DOHH2 (cell line): ENCODE data around the gene FASN.

ENCODE experiments used
- H3F3A ChIP-seq: fragments of 200-600 bp; sonication (generic), shearing (Covaris generic); 2 replicates; pipeline ENCODE4 v1.6.0; 2016; ENCODE audit warnings: antibody characterized with exemption, mild to moderate bottlenecking; ENCODE audit not compliant: control insufficient read depth, insufficient read depth
- H3K27ac ChIP-seq: fragments of 200-600 bp; sonication (generic); 2 replicates; pipeline ENCODE4 v1.5.1; 2014; ENCODE audit warnings: low read depth, mild to moderate bottlenecking, low read length, moderate library complexity
- H3K27me3 ChIP-seq: fragments of 200-600 bp; sonication (generic); 2 replicates; pipeline ENCODE4 v1.6.1; 2014; ENCODE audit warnings: mild to moderate bottlenecking, low read length, mixed read lengths; ENCODE audit not compliant: control insufficient read depth
- H3K36me3 ChIP-seq: fragments of 200-600 bp; sonication (generic); 2 replicates; pipeline ENCODE4 v1.6.1; 2014; ENCODE audit warnings: mild to moderate bottlenecking, low read length, moderate library complexity, mixed read lengths; ENCODE audit not compliant: control insufficient read depth
- H3K4me1 ChIP-seq: fragments of 200-600 bp; sonication (generic); 2 replicates; pipeline ENCODE4 v1.6.1; 2014; ENCODE audit warnings: mild to moderate bottlenecking, low read length, mixed read lengths; ENCODE audit not compliant: control insufficient read depth
- H3K4me2 ChIP-seq: fragments of 200-600 bp; sonication (generic); 2 replicates; pipeline ENCODE4 v1.6.0; 2014; ENCODE audit warnings: mild to moderate bottlenecking, low read length, moderate library complexity
- H3K4me3 ChIP-seq: fragments of 200-600 bp; sonication (generic); 2 replicates; pipeline ENCODE4 v1.5.1; 2014; ENCODE audit warnings: mild to moderate bottlenecking, low read length, mixed read lengths
- H3K79me2 ChIP-seq: fragments of 200-600 bp; sonication (generic); 2 replicates; pipeline ENCODE4 v1.6.1; 2014; ENCODE audit warnings: mild to moderate bottlenecking, low read length, mixed read lengths; ENCODE audit not compliant: control insufficient read depth
- H3K9me2 ChIP-seq: fragments of 200-600 bp; sonication (generic); replicated peaks from 2 replicates; pipeline ENCODE4 v1.6.1; 2014; ENCODE audit warnings: mild to moderate bottlenecking, low read length, mixed read lengths; ENCODE audit not compliant: control insufficient read depth
- H3K9me3 ChIP-seq: fragments of 200-600 bp; sonication (generic); 2 replicates; pipeline ENCODE4 v1.6.1; 2014; ENCODE audit warnings: antibody characterized with exemption, low read length, mixed read lengths; ENCODE audit not compliant: control insufficient read depth, insufficient read depth
- H4K20me1 ChIP-seq: fragments of 200-600 bp; sonication (generic); 2 replicates; pipeline ENCODE4 v1.6.0; 2014; ENCODE audit warnings: low read depth, mild to moderate bottlenecking, antibody characterized with exemption, low read length, moderate library complexity; ENCODE audit not compliant: control insufficient read depth, insufficient read depth
- EZH2phosphoT487 ChIP-seq: fragments of 200-600 bp; sonication (generic); IDR thresholded peaks from 2 replicates; pipeline ENCODE4 v1.6.1; 2017; ENCODE audit warnings: borderline replicate concordance, mild to moderate bottlenecking, antibody characterized with exemption, low read length, moderate library complexity, mixed read lengths
- TF ChIP-seq, protein P1 (sequence below): fragments of 200-600 bp; sonication (generic); IDR thresholded peaks from one replicate; pipeline ENCODE4 v1.5.1; 2014; ENCODE audit warnings: antibody characterized with exemption, mild to moderate bottlenecking, low read depth, low read length; ENCODE audit not compliant: poor library complexity, severe bottlenecking

FASN gene

DNA sequence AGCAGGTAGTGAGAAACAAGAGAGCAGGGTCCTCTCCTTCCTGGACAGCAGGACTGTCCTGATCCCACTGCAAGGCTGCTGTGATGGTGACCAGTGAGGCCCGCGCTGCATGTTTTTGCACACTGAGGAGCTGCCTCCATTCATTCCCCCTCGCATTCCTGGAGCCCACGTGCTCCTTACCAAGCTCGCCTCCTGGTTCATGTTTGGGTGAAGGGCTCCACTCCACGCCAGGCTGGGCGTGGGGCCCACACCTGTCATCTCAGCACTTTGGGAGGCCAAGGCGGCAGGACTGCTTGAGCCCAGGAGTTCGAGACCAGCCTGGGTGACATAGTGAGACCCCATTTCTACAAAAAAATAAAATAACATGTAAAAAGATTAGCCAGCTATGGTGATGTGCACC is 15.4 kb upstream of the FASN start:
- Histone ChIP-seq H3F3A (no peaks in the 10 kb centered on the region), H3K36me3 (no peaks in the 10 kb centered on the region), H3K9me3 (no peaks in the 10 kb centered on the region), H3K27ac (no peak overlapping the region), H3K27me3 (no peaks in the 10 kb centered on the region), H3K79me2 (no peaks in the 10 kb centered on the region), H3K4me2 (no peak overlapping the region), H3K9me2 (no peaks in the 10 kb centered on the region), H4K20me1 (no peaks in the 10 kb centered on the region), H3K4me1 (no peaks in the 10 kb centered on the region), H3K4me3 (no peak overlapping the region)
- TF ChIP-seq EZH2phosphoT487: no peak
- TF ChIP-seq, protein P1, sequence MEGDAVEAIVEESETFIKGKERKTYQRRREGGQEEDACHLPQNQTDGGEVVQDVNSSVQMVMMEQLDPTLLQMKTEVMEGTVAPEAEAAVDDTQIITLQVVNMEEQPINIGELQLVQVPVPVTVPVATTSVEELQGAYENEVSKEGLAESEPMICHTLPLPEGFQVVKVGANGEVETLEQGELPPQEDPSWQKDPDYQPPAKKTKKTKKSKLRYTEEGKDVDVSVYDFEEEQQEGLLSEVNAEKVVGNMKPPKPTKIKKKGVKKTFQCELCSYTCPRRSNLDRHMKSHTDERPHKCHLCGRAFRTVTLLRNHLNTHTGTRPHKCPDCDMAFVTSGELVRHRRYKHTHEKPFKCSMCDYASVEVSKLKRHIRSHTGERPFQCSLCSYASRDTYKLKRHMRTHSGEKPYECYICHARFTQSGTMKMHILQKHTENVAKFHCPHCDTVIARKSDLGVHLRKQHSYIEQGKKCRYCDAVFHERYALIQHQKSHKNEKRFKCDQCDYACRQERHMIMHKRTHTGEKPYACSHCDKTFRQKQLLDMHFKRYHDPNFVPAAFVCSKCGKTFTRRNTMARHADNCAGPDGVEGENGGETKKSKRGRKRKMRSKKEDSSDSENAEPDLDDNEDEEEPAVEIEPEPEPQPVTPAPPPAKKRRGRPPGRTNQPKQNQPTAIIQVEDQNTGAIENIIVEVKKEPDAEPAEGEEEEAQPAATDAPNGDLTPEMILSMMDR: no peak

DNA sequence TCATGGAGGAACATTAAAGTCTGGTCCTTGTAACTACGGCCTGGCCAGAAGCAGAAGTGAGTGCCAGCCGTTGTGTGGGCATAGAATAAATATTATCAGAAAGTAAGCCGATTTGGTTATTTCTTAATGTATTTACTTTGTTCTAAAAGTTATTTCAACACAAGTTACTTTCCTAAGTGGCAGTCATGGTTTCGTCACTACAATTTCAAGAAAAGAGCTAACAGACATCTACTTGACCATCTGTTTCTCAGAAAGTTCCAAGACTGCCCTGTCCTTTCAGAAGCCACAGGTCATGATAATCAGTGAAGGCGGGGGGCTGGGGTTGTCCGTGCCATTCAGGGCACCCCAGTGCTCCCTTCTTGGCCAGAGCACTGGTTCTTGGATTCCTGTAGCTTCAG is 14.9 kb upstream of the FASN start:
- Histone ChIP-seq H3K4me3 (no peak overlapping the region), H4K20me1 (no peaks in the 10 kb centered on the region), H3K9me2 (no peaks in the 10 kb centered on the region), H3K36me3 (no peaks in the 10 kb centered on the region), H3K4me1 (no peaks in the 10 kb centered on the region), H3K79me2 (no peaks in the 10 kb centered on the region), H3K4me2 (no peak overlapping the region), H3F3A (no peaks in the 10 kb centered on the region), H3K27me3 (no peaks in the 10 kb centered on the region), H3K27ac (no peak overlapping the region), H3K9me3 (no peaks in the 10 kb centered on the region)
- no peak for TF ChIP-seq EZH2phosphoT487
- TF ChIP-seq, protein P1: no peak

DNA sequence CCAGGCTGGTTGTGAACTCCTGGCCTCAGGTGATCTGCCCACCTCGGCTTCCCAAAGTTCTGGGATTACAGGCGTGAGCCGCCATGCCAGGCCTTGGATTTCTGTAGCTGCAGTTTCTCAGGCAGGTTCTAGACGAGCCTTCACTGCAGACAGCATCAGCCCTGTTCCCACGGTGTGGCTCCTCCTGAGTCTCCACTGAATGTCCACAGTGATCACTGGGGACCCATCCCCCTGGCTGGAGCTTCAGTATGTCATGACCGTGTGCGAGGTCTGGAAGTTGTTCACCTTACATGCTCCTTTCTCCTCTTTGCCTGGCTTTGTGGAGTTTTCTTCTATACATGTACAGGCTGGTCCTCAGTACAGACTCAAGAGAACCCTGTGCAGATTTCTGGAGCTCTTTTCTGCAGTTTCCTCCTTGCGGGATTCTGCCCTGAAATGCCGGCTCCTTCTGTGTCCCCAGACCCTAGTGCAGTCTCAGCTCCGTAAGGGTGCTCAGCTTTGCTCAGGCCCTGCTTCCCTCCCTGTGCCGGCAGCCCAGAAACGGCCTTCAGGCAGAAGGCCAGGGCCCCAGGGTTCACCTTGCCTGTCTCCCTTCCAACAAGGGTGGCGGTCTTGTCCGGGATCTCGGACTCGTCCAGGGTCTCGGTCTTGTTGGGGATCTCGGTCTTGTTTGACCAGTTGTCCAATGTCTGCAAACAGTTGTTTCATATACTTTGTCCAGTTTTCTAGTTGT is 14.3 kb upstream of the FASN start:
- Histone ChIP-seq H3K27me3 (no peaks in the 10 kb centered on the region), H3K4me1 (peaks cover 2% of the 10 kb centered on the region), H3K36me3 (no peaks in the 10 kb centered on the region), H3K9me2 (no peaks in the 10 kb centered on the region), H3K79me2 (no peaks in the 10 kb centered on the region), H4K20me1 (no peaks in the 10 kb centered on the region), H3F3A (no peaks in the 10 kb centered on the region), H3K9me3 (no peaks in the 10 kb centered on the region), H3K4me2 (no peak overlapping the region), H3K27ac (no peak overlapping the region), H3K4me3 (no peak overlapping the region)
- TF ChIP-seq, protein P1: no peak
